Lung microvascular endothelial cell (primary cell): ENCODE results near the gene CRYBG3. TPM values are rescaled to one million over a fixed set of nuclear protein-coding genes. Genes with fewer than 3 reads are reported as not detected.

Experiments
- DNase-seq, 2 donors: peaks; one replicate each; pipeline versions ENCODE4 v3.0.0 to v3.0.0-alpha.2; 2010; ENCODE audit warnings: low read depth in 2 of 2
- total RNA-seq: library from RNA; depleted of rRNA; stranded (reverse); fragments of >200 nt; gene quantifications from 2 replicates; pipeline ENCODE4 v1.2.1, GENCODE V29; 2014

Gene CRYBG3
- total RNA-seq, 1 donor from 2014 or later, result 14.5 TPM

DNA sequence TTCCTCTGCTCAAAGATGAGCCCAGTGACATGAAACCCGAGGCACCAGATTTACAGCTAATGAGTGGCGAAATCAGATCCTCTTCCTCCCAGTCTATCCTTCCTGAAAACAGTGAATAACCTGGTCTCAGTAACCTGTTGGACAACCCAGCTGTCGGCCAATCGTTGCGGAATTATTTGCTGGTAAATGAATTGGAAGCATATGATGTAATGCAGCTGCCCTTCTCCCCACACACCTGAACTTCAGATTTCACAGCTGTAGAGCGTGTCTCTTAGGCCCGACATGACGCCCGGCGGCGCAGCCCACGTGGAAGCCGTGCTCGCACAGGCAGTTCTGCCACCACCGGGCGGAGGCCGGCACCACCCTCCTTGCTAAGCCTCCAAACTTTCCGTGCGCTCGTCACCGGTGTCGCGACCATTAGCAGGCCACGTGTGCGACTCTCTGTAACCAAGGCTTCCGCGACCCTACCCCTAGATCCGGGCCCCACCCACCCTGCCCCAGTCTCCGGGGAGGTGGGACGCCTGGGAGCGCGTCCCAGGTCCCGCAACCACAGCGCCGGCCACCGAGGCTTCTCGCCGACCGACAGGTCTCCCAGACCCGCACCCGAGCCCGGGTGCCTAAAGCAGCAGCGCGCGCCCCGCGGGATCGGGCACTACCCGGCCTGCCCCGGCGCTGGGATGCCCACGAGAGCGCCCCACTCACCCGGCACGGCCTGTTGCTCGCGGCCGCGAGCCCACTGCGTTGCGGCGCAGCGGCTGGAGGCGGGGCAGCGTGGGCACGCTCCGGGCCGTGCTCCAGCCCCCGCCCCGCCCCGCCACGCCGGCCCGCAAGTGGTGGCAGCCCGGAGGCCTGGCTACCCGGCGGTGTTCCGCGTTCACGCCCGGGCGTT is 150.1 kb downstream of the CRYBG3 start, which contains the start of gene RIOX2:
Gene RIOX2 (minus strand): TSS at position 753 of the 889 bp plus-strand sequence. CDS start 4,838 bp downstream, outside the sequence.
- peak; percentile 78 to 89 for DNase-seq

DNA sequence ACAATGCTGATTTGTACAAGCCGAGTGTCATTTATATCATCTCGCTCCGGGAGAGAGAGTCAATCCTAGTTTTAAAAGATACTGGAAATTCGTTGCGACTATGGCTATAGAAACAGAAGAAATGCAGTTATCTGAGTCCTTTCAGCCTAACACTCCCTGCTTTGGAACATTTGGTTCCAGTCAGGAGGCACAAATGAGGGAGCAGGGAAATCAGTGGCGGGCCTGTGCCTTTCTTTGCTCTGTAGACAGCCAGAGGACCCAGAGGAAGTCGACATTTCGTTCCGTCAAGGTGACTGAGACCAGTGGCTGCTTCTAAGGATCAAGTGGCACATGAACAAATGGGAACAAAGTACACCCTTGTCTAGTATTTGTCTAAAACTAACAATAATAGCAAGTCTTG is 151.2 kb downstream of the CRYBG3 start:
- DNase-seq, result no peak

DNA sequence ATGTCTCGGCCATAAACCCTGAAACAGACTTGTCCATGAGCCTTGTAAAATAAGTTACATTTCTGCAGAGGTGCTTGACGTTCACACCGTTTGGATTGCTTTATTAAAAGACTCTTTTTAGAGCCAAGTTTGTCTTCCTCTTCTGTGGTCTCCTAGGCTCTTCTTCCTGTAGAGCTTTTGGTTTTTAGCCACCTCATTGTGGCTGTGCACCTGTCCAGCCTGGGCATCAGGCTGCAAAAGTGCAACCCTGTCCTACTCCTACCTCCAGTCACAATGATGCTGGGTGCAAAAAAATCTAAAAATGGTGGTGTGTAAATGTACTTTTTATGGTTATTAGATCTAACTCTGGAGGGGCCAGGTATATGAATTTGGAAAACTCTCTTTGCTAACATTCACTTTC is 153.2 kb downstream of the CRYBG3 start:
- no peak for DNase-seq

DNA sequence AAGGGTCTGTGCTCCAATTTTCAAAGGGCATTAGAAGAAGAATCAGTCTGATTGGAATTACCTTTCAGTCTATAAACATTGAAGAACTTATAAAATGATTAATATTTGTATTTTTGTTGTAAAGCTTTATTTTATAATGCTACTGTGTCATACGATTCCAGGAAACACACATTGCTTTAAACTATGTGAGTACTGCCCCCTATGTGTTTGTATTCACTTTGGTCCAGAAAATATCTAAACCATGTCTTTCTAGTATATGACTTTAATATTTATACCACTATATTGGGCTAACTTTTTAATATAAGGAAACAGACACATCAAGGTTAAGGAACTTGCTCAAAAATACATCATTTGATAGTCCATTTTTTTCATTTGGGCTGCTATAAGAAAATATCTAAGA is 153.7 kb downstream of the CRYBG3 start:
- peak in 1 of 2 donors; percentile 6 for DNase-seq

DNA sequence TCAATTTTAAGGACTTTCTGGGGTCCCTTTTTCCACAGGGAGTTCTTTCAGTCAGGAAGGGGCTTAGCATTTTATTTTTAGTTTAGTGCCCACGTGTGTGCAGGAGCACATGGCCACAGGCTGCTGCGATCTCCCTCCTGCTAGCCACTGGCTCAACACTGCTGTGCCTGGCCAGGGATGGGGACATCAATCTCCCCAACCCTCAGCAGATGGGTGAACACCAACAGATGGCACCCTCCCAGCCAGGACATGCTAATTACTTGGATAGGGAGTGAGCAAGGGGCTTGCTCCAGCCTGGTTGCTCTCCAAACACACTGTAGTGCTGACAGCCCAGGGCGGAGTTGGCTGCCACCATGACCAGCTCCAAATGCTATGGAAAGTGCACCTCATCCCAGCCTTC is 157.8 kb downstream of the CRYBG3 start:
- no peak for DNase-seq

DNA sequence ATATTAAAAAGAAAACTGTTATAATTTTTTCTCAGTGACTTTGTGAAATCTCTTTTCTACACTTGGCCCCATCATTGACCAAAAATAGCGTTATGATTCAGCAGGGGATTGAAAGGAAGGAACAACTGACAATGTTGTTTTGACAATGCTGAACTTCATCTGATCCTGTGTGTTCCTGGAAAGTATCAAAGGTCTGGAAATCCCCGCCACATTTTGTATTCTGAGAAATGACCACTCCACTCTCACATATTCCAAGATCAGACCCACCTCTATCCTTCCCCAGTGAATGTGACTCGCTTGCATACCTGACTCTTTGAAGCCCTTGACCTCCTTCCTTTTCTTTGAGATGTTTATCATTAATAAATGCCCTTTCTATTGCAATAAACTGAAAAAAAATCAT is 160.1 kb downstream of the CRYBG3 start:
- DNase-seq, result peak; percentile 87 to 95

DNA sequence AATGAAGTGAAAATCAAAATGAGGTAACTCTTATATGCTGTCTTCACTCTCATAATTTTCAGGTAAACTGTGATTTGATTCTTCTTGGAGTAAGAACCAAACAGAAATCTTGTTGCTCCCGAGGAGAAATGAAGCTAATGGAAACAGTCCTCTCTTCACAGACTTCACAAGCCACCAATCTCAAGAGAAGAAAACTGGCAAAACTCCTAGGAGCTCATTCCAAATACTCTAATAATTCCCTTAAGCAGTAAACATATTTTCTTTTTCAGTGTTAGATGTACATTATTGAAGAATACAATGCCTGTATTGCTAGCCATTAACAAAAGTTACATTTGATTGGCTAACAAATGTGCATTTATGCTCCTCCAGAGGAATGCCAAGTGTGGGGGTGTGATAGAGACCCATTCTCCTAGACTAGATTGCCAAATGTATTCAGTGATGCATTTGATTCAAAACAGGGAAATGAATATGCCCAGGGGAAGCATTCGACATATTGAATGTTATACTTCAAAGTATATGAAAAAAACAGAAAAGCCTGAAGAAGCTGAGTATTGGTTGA is 162.2 kb downstream of the CRYBG3 start:
- no peak for DNase-seq

DNA sequence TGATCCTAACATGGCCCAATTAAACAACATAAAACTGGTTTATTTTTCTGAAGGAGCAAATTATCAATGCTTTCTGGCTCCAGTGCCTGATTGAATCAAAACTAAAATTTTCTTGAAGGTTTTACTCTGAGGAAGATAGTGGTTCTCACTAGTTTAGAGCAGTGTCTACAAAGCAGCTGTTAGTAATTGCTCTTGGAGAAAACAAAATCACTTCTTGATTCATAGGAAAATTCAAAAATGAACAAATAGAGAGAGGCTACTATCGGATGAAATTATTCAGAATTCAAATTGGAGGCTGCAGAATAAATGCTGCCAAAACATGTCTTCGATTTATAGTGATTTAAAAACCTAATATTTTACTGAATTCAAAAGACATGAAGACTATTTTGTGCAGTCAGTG is 165.5 kb downstream of the CRYBG3 start:
- no peak for DNase-seq

DNA sequence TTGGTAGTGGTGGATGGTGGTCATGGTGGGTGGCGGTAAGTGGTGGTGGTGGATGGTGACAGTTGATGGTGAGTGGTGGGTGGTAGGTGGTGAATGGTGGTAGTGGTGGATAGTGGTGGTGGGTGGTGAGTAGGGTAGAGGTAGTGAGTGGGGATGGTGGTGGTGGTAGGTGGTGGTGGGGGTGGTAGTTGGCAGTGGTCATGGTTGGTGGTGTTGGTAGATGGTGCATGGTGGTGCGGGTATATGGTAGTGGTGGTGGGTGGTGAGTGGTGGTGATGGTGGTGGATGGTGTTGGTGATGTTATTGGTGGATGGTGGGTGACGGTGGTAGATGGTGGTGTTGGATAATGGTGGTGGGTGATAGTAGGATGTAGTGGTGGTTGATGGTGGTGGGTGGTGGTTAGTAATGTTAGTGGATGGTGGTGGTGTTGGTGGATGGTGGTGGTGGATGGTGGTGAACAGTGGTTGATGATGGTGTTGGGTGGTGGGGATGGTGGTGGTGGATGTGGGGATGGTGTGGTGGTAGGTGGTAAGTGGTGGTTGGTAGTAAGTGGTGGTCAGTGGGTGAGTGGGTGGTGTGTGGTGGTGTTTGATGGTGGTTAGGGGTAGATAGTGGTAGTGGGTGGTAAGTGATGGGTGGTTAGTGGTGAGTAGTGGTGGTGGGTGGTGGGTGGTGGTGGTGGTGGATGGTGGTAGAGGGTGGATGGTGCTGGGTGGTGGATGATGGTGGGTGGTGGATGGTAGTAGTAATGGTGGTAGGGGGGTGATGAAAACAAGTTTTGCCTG is 167.2 kb downstream of the CRYBG3 start:
- no peak for DNase-seq

DNA sequence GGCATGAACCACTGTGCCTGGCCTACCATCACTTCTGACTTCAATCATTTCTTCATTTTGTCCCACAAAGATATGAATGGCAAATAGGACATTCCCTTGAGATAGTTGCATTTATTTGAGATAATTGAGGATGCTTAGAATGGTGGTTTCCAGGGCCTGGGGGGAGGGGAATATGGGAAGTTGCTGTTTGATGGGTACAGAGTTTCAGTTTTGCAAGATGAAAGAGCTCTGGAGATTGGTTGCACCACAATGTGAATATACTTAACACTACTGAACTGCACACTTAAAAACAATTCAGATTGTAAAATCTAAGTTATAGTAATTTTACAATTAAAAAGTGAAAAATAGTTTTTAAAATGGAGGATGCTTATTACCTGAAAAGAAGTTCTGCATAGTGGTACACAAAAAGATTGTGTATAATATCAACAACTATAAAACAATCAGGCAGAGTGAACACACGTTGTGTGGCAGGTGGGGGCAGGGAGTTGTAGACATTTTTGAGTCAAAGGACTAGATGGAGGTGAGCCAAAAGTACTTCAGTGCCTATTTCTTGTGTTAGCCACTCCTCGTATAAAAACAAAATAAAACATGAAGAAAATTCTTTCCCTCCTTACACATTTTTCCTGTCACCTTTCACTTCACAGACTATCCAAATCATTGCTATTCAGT is 168.9 kb downstream of the CRYBG3 start:
- no peak for DNase-seq

DNA sequence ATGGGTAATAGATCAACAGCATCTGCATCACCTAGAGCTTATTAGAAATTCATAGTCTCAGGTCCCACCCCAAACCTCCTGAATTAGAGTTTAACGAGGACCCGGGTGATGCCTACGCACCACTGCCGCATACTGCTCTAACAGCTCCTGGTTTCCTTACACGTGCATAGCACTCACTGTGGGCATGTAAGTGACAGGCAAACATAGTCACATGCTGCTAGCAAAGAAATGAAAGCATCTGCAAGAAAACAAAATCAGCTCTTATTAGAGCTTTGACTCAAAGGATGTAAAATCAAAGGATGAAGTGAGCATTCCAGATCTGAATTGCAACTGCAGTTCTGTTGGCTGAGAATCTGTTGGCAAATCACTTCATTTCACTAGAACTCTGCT is 169.5 kb downstream of the CRYBG3 start:
- DNase-seq, result no peak

DNA sequence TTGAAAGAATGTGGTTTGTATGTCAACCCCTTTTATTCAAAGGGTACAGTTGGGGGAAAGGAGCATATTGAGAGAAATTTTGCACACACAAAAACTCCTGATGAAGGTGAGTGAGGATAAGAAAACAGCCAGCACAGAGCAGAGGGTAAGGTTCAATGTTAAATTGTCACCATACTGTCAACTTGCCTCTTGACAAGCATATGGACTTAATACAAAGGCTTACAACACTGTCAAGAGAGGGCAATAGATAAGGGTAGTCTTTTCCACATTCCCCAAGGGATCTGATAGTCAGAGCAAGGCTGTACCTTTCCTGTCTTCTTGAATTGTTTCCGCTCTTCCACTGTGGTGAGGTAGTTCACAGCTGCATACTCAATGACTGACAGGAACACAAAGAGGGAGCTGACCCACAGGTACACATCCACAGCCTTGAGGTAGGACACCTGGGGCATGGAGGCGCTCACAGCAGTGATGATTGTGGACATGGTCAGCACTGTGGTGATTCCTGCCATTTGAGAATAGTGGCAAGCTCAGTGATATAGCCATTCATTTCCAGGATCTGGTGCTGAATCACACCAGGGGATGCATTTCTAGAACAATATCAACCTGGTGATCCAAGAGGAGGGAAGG is 170.8 kb downstream of the CRYBG3 start:
- DNase-seq, result no peak

DNA sequence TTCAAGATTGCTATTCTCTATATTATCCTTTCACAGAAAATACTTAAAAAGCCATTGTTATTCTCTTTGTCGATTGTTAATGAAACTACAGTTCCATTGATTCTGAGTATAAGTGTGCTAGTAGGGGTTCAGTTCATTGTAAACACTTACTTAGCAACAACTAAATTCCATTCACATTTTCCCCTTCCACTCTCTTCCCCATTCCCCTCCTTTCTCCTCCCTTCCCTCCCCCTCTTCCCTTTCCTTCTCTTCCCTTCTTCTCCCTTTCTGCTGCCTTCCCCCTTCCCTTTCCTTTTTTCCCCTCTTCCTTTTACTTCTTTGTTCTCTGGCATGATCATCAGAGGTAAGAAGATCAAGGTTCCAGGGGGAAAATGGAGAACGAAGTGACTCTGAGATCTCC is 171.7 kb downstream of the CRYBG3 start:
- DNase-seq, result no peak

DNA sequence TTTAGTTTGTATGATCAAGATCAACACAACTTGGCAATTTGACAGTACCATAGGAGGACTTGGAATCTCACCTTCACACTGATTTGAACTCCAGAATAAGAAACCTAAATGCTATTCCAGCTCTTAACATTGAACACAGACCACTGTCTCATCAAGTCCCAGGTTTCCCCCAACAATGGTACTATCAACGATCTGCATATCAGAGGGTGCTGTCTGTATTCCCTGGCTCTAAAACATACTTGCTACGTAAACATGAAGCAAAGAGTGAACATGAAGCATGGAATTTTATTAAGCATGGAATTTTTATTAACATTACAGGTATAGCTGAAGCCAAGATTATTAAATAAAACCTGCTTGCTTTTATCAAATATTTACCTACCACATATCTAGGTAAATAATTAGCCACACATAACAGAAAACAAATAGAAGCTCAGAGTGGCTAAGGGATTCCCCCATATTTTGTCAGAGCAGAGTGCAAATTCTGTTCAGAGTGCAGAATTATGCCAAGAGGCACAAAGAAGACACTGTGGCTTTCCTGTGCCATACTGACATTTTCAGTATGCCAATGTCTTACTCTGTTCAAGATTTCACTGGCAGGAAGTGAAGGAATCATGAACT is 172.6 kb downstream of the CRYBG3 start:
- no peak for DNase-seq

Other genes with a start within 250 kb of the CRYBG3 start
- gene ARL6, start 57.3 kb upstream of the CRYBG3 start, total RNA-seq, result 3.1 and 4.6 TPM in 2 replicates
- gene RIOX2, start 150.4 kb downstream of the CRYBG3 start, total RNA-seq, result 20.7 and 27.0 TPM in 2 replicates
- gene GABRR3, start 213.3 kb downstream of the CRYBG3 start, total RNA-seq, result not detected in 2 replicates